ENCODE results near the gene KLHL18.

DNA sequence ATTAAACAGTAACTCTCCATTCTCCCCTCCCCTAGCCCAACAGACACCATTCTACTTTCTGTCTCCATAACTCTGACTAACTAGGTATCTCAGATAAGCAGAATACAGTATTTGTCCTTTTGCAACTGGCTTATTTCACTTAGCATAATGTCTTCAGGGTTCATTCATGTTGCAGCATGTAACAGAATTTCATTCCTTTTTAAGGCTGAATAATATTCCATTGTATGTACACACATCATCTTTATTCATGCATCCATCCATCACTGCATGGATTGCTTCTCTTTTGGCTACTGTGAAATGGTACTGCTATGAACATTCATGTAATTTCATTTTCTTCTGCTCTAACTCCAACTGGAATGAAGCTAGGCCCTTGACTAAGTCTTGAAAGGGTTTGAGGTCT, 96.1 kb downstream of the KLHL18 start:
- no peak for TF ChIP-seq POLR2A (IDR thresholded peaks at IDR 0.05)
- TF ChIP-seq POLR2AphosphoS5 (IDR thresholded peaks at IDR 0.05) = no peak

All from sigmoid colon (tissue), 4 donors.